Neural cell (in vitro differentiated cells): Measurements from ENCODE around the gene BET1L. TPM values are rescaled to one million over a fixed set of nuclear protein-coding genes. Genes with fewer than 3 reads are reported as not detected.
A peak's percentile ranks its signal among the peaks of the same experiment; 100 is the strongest.

Experiments
- H2AFZ ChIP-seq: fragments of 200-600, 300-800 bp; sonication (generic), shearing (Covaris generic); 2 replicates; pipeline ENCODE4 v1.6.0; 2014; ENCODE audit warnings: low read depth, mild to moderate bottlenecking, antibody characterized with exemption, low read length, moderate library complexity
- H3F3A ChIP-seq: fragments of 200-600 bp; shearing (Covaris generic); 2 replicates; pipeline ENCODE4 v1.6.1; 2016; ENCODE audit warnings: mild to moderate bottlenecking, moderate library complexity, mixed read lengths, antibody characterized with exemption, low read length; ENCODE audit not compliant: insufficient read depth, poor library complexity, severe bottlenecking
- H3K27ac ChIP-seq: fragments of 200-600, 300-800 bp; sonication (generic), shearing (Covaris generic); 2 replicates; pipeline ENCODE4 v1.5.1; 2014; ENCODE audit warnings: mild to moderate bottlenecking, low read length, moderate library complexity
- H3K27me3 ChIP-seq: fragments of 300-800, 200-600 bp; sonication (generic), shearing (Covaris generic); 2 replicates; pipeline ENCODE4 v1.6.0; 2014; ENCODE audit warnings: mild to moderate bottlenecking, low read depth, low read length, moderate library complexity; ENCODE audit not compliant: insufficient read depth
- H3K36me3 ChIP-seq: fragments of 300-800, 200-600 bp; sonication (generic), shearing (Covaris generic); 2 replicates; pipeline ENCODE4 v1.5.1; 2014; ENCODE audit warnings: mild to moderate bottlenecking, antibody characterized with exemption, low read length, moderate library complexity; ENCODE audit not compliant: insufficient read depth
- H3K4me2 ChIP-seq: fragments of 300-800, 200-600 bp; sonication (generic), shearing (Covaris generic); 2 replicates; pipeline ENCODE4 v1.6.0; 2014; ENCODE audit warnings: mild to moderate bottlenecking, low read length
- H3K4me3 ChIP-seq: fragments of 300-800, 200-600 bp; sonication (generic), shearing (Covaris generic); 2 replicates; pipeline ENCODE4 v1.5.1; 2014; ENCODE audit warnings: mild to moderate bottlenecking, low read length, moderate library complexity
- H3K79me2 ChIP-seq: fragments of 200-600 bp; shearing (Covaris generic); replicated peaks from 2 replicates; pipeline ENCODE4 v1.6.0; 2014; ENCODE audit warnings: mild to moderate bottlenecking, low read length, moderate library complexity; ENCODE audit not compliant: insufficient read depth
- H3K9ac ChIP-seq: fragments of 300-800, 200-600 bp; sonication (generic), shearing (Covaris generic); 2 replicates; pipeline ENCODE4 v1.6.1; 2016; ENCODE audit warnings: mild to moderate bottlenecking, low read length, mixed read lengths
- H3K9me2 ChIP-seq: fragments of 200-600 bp; shearing (Covaris generic); 2 replicates; pipeline ENCODE4 v1.6.1; 2016; ENCODE audit warnings: mild to moderate bottlenecking, low read length, mixed read lengths; ENCODE audit not compliant: insufficient read depth
- H3K9me3 ChIP-seq: fragments of 200-600, 300-800 bp; sonication (generic), shearing (Covaris generic); 2 replicates; pipeline ENCODE4 v1.6.1; 2016; ENCODE audit warnings: mild to moderate bottlenecking, mixed run types, low read length, moderate library complexity, mixed read lengths
- H4K20me1 ChIP-seq: fragments of 200-600 bp; shearing (Covaris generic); 2 replicates; pipeline ENCODE4 v1.6.1; 2016; ENCODE audit warnings: mild to moderate bottlenecking, mixed run types; ENCODE audit not compliant: insufficient read depth
- EP300 ChIP-seq: fragments of 450-650 bp; conservative IDR thresholded peaks from 2 replicates; pipeline ENCODE4 v1.6.1; 2014; ENCODE audit warnings: antibody characterized with exemption, mild to moderate bottlenecking, moderate library complexity; ENCODE audit not compliant: poor library complexity, severe bottlenecking
- EZH2 ChIP-seq: fragments of 200-600, 300-800 bp; shearing (Covaris generic), sonication (generic); IDR thresholded peaks from 2 replicates; pipeline ENCODE4 v1.6.1; 2014; ENCODE audit warnings: antibody characterized with exemption, low read length, borderline replicate concordance, mild to moderate bottlenecking; ENCODE audit not compliant: insufficient read depth, poor library complexity, severe bottlenecking
- MXI1 ChIP-seq: fragments of 450-650 bp; conservative IDR thresholded peaks from 2 replicates; pipeline ENCODE4 v1.6.1; 2014; ENCODE audit warnings: antibody characterized with exemption, mild to moderate bottlenecking; ENCODE audit not compliant: poor library complexity, severe bottlenecking
- POLR2AphosphoS5 ChIP-seq: IDR thresholded peaks from 2 replicates; pipeline ENCODE4 v1.6.1; 2012
- RAD21 ChIP-seq: fragments of 450-650 bp; conservative IDR thresholded peaks from 2 replicates; pipeline ENCODE4 v1.6.1; 2014; ENCODE audit warnings: antibody characterized with exemption, mild to moderate bottlenecking, moderate library complexity
- REST ChIP-seq: IDR thresholded peaks from 2 replicates; pipeline ENCODE4 v1.6.1; 2012; ENCODE audit warnings: borderline replicate concordance
- SMC3 ChIP-seq: fragments of 450-650 bp; conservative IDR thresholded peaks from 2 replicates; pipeline ENCODE4 v1.6.1; 2014; ENCODE audit warnings: antibody characterized with exemption, mild to moderate bottlenecking, moderate library complexity; ENCODE audit not compliant: poor library complexity
- TAF1 ChIP-seq: IDR thresholded peaks from 2 replicates; pipeline ENCODE4 v1.6.1; 2012; ENCODE audit warnings: low read depth
- polyA plus RNA-seq: library from polyadenylated mRNA; depleted of rRNA; stranded (reverse); fragments of >200 nt; gene quantifications from 2 replicates; pipeline ENCODE4 v1.2.3, GENCODE V29; 2014
- TF ChIP-seq, protein P1 (sequence below): fragments of 450-650 bp; IDR thresholded peaks from 2 replicates; pipeline ENCODE4 v1.5.1; 2014; ENCODE audit warnings: antibody characterized with exemption, mild to moderate bottlenecking, moderate library complexity; ENCODE audit not compliant: poor library complexity, severe bottlenecking

BET1L gene
- polyA plus RNA-seq, 1 donor from 2014 or later: 7.6 TPM

DNA sequence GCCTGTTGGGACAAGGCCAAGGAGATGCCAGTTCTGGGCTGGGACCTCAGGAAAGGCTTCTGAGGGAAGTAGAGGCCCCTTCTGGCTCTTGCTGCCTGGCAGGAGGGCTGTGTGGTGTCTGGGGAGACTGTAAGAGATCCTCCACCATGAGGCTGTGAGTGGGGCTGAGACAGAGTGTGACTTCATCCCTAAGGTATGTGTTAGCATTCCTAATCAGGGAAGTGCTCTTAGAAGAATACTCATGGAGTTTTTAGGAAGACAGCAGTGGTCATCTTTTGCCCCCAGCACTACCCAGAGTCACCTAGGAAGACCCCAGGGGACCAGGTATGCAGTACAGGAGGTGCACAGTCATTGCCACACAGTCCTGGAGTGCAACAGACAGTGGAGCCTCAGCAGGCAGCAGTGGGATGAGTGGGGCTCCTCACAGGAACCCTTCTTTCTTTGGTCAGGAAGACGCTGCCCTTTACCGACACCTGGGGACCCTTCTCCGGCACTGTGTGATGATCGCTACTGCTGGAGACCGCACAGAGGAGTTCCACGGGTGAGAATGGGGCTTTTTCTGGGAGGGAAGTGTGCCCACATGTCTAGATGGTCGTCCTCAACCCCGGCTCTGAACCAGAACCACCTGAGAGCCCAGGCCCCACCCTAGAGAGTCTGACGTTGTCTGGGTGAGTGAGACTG lies 3.1 kb upstream of the BET1L start:
- peak overlapping the region; percentile 97 for H3K4me3 ChIP-seq
- H3K27me3 ChIP-seq: no peaks in the 10 kb centered on the region
- H3K4me2 ChIP-seq: peak overlapping the region; percentile 8
- no peak overlapping the region for H2AFZ ChIP-seq
- peaks cover 30% of the 10 kb centered on the region for H3K79me2 ChIP-seq
- no peak overlapping the region for H3K9ac ChIP-seq
- no peak for TF ChIP-seq EP300
- TF ChIP-seq, protein P1, sequence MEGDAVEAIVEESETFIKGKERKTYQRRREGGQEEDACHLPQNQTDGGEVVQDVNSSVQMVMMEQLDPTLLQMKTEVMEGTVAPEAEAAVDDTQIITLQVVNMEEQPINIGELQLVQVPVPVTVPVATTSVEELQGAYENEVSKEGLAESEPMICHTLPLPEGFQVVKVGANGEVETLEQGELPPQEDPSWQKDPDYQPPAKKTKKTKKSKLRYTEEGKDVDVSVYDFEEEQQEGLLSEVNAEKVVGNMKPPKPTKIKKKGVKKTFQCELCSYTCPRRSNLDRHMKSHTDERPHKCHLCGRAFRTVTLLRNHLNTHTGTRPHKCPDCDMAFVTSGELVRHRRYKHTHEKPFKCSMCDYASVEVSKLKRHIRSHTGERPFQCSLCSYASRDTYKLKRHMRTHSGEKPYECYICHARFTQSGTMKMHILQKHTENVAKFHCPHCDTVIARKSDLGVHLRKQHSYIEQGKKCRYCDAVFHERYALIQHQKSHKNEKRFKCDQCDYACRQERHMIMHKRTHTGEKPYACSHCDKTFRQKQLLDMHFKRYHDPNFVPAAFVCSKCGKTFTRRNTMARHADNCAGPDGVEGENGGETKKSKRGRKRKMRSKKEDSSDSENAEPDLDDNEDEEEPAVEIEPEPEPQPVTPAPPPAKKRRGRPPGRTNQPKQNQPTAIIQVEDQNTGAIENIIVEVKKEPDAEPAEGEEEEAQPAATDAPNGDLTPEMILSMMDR: no peak
- no peak for TF ChIP-seq SMC3
- TF ChIP-seq EZH2: no peak
- TF ChIP-seq REST: no peak
- TF ChIP-seq TAF1: no peak
- TF ChIP-seq MXI1: no peak
- TF ChIP-seq RAD21: no peak
- TF ChIP-seq POLR2AphosphoS5: no peak
- H3K9me2 ChIP-seq: no peaks in the 10 kb centered on the region
- H3F3A ChIP-seq: no peaks in the 10 kb centered on the region
- H3K27ac ChIP-seq: no peak overlapping the region
- peaks cover 3% of the 10 kb centered on the region for H4K20me1 ChIP-seq
- no peaks in the 10 kb centered on the region for H3K36me3 ChIP-seq
- no peaks in the 10 kb centered on the region for H3K9me3 ChIP-seq

DNA sequence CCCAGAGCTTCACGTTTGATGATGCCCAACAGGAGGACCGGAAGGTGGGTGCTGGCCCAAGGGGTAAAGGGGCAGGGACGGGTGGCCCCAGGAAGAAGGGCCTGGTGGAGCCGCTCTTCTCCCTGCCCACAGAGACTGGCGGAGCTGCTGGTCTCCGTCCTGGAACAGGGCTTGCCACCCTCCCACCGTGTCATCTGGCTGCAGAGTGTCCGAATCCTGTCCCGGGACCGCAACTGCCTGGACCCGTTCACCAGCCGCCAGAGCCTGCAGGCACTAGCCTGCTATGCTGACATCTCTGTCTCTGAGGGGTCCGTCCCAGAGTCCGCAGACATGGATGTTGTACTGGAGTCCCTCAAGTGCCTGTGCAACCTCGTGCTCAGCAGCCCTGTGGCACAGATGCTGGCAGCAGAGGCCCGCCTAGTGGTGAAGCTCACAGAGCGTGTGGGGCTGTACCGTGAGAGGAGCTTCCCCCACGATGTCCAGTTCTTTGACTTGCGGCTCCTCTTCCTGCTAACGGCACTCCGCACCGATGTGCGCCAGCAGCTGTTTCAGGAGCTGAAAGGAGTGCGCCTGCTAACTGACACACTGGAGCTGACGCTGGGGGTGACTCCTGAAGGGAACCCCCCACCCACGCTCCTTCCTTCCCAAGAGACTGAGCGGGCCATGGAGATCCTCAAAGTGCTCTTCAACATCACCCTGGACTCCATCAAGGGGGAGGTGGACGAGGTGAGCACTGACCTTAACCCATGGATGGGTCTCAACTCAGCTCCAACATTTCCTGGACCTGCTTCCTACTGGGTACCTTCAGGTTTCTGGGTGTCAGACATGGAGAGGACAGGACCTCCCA lies 2.3 kb upstream of the BET1L start:
- Histone ChIP-seq H3K27ac (peak overlapping the region; percentile 96), H3K9ac (peak overlapping the region; percentile 98), H3K27me3 (no peaks in the 10 kb centered on the region), H3K36me3 (no peaks in the 10 kb centered on the region), H3K79me2 (peaks cover 30% of the 10 kb centered on the region), H3K4me2 (peak overlapping the region; percentile 65), H3F3A (no peaks in the 10 kb centered on the region), H3K9me3 (no peaks in the 10 kb centered on the region), H3K4me3 (peak overlapping the region; percentile 97), H2AFZ (no peak overlapping the region), H3K9me2 (no peaks in the 10 kb centered on the region), H4K20me1 (peaks cover 3% of the 10 kb centered on the region)
- TF ChIP-seq TAF1 (no peak), POLR2AphosphoS5 (no peak), SMC3 (no peak), EZH2 (no peak), RAD21 (no peak), REST (no peak), MXI1 (no peak), EP300 (no peak)
- TF ChIP-seq, protein P1: no peak
